Panc1 (cell line): Measurements from ENCODE around the gene EHBP1.

ENCODE experiments used
- POLR2AphosphoS5 ChIP-seq: IDR thresholded peaks from 2 replicates; pipeline ENCODE4 v1.6.1; 2012; ENCODE audit warnings: mild to moderate bottlenecking, low read depth, low read length, moderate library complexity
- TF ChIP-seq, protein P1 (sequence below): fragments of 450-650 bp; IDR thresholded peaks from 2 replicates; pipeline ENCODE4 v1.5.1; 2017; ENCODE audit warnings: mild to moderate bottlenecking
- TF ChIP-seq, protein P2 (sequence below), 2 experiments: IDR thresholded peaks; 2 replicates each; pipeline ENCODE4 v1.6.1; 2011 to 2012; ENCODE audit warnings: low read depth in 2 of 2, control low read depth in 1 of 2, low read length in 1 of 2, mild to moderate bottlenecking in 1 of 2, moderate library complexity in 1 of 2; ENCODE audit not compliant: insufficient read depth in 1 of 2

DNA sequence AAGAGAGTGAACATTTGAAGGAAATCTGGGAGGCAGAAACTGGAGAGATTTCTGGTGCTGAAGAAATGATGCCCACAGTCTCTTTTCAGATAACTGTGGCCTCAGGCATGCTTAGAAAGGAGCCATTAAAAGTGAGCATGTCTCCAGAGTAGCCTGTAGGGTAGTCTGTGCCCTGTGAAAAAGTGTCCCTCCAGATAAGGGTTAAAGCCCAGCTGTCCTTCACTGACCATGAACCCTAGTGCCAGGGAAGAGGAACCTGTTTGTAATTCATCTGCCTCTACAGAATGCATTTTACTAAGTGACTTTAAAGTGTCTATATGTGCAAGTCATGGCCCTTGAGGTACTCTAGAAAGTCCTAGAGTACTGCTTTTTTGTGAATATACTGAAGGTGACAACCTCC, 30.5 kb upstream of the EHBP1 start:
- TF ChIP-seq POLR2AphosphoS5, result no peak
- TF ChIP-seq, protein P1, sequence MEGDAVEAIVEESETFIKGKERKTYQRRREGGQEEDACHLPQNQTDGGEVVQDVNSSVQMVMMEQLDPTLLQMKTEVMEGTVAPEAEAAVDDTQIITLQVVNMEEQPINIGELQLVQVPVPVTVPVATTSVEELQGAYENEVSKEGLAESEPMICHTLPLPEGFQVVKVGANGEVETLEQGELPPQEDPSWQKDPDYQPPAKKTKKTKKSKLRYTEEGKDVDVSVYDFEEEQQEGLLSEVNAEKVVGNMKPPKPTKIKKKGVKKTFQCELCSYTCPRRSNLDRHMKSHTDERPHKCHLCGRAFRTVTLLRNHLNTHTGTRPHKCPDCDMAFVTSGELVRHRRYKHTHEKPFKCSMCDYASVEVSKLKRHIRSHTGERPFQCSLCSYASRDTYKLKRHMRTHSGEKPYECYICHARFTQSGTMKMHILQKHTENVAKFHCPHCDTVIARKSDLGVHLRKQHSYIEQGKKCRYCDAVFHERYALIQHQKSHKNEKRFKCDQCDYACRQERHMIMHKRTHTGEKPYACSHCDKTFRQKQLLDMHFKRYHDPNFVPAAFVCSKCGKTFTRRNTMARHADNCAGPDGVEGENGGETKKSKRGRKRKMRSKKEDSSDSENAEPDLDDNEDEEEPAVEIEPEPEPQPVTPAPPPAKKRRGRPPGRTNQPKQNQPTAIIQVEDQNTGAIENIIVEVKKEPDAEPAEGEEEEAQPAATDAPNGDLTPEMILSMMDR, result no peak
- TF ChIP-seq, protein P2, sequence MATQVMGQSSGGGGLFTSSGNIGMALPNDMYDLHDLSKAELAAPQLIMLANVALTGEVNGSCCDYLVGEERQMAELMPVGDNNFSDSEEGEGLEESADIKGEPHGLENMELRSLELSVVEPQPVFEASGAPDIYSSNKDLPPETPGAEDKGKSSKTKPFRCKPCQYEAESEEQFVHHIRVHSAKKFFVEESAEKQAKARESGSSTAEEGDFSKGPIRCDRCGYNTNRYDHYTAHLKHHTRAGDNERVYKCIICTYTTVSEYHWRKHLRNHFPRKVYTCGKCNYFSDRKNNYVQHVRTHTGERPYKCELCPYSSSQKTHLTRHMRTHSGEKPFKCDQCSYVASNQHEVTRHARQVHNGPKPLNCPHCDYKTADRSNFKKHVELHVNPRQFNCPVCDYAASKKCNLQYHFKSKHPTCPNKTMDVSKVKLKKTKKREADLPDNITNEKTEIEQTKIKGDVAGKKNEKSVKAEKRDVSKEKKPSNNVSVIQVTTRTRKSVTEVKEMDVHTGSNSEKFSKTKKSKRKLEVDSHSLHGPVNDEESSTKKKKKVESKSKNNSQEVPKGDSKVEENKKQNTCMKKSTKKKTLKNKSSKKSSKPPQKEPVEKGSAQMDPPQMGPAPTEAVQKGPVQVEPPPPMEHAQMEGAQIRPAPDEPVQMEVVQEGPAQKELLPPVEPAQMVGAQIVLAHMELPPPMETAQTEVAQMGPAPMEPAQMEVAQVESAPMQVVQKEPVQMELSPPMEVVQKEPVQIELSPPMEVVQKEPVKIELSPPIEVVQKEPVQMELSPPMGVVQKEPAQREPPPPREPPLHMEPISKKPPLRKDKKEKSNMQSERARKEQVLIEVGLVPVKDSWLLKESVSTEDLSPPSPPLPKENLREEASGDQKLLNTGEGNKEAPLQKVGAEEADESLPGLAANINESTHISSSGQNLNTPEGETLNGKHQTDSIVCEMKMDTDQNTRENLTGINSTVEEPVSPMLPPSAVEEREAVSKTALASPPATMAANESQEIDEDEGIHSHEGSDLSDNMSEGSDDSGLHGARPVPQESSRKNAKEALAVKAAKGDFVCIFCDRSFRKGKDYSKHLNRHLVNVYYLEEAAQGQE (IDR thresholded peaks at IDR 0.05; ENCODE audit: insufficient read depth in 1 of 2, low read depth in 2 of 2, low read length in 1 of 2), result no peak
